Chondrocyte (in vitro differentiated cells): ENCODE results near the gene CRAMP1. TPM values are rescaled to one million over a fixed set of nuclear protein-coding genes. Genes with fewer than 3 reads are reported as not detected.

ENCODE experiments used
- DNase-seq: peaks from one replicate; pipeline ENCODE4 v3.0.0; 2021; ENCODE audit warnings: mixed read lengths, low spot score
- H3K27ac Mint-ChIP-seq: one replicate; pipeline ENCODE4 v1.8.0; 2021; ENCODE audit warnings: mild to moderate bottlenecking, moderate library complexity, mixed read lengths; ENCODE audit not compliant: unreplicated experiment
- H3K27me3 Mint-ChIP-seq: 2 replicates; pipeline ENCODE4 v1.8.0; 2021; ENCODE audit warnings: low read depth, mixed read lengths
- H3K36me3 Mint-ChIP-seq: 2 replicates; pipeline ENCODE4 v1.8.0; 2021; ENCODE audit warnings: low read depth, mixed read lengths
- H3K4me1 Mint-ChIP-seq: 2 replicates; pipeline ENCODE4 v1.8.0; 2021; ENCODE audit warnings: low read depth, mild to moderate bottlenecking, mixed read lengths
- H3K4me3 Mint-ChIP-seq: one replicate; pipeline ENCODE4 v1.8.0; 2021; ENCODE audit warnings: mild to moderate bottlenecking, moderate library complexity, mixed read lengths; ENCODE audit not compliant: unreplicated experiment
- H3K9me3 Mint-ChIP-seq: 2 replicates; pipeline ENCODE4 v1.8.0; 2021; ENCODE audit warnings: low read depth, mixed read lengths
- CTCF ChIP-seq: fragments of 200-600 bp; sonication (generic); IDR thresholded peaks from 2 replicates; pipeline ENCODE4 v1.5.0; 2021; ENCODE audit warnings: antibody characterized with exemption, mild to moderate bottlenecking, moderate library complexity
- total RNA-seq: library from RNA; stranded (reverse); gene quantifications from 3 replicates; pipeline ENCODE4 v1.2.1, GENCODE V29; 2021

CRAMP1 gene
- total RNA-seq, 1 donor from 2014 or later = 20.5 TPM

- H3K27ac Mint-ChIP-seq = no peak overlapping the region
- DNase-seq = no peak
- no peaks in the 10 kb centered on the region for H3K9me3 Mint-ChIP-seq
- no peak for TF ChIP-seq CTCF
- no peak overlapping the region for H3K4me3 Mint-ChIP-seq
- peaks cover 2% of the 10 kb centered on the region for H3K36me3 Mint-ChIP-seq
- no peaks in the 10 kb centered on the region for H3K27me3 Mint-ChIP-seq
- H3K4me1 Mint-ChIP-seq = peaks cover 16% of the 10 kb centered on the region
Observed at GRCh38 chr16:1626327-1626726, 14.2 kb downstream of the CRAMP1 start.

DNA sequence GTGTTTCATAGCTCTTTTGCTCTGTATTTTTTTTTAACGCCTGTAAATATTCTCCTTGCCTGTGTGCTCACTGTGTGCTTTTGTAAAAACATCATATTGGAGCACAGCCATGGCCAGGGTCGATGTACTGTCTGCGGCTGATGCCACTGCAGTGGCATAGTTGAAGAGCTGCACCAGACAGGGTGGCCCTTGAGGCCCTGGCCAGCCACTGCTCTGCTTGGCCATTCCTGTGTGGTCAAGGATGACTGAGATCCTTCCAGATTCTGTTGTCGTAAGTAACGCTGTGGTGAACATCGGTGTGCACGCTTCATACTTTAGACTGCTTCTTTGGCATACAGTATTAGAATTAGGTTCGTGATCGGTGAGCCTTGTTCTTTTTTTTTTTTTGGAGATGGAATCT lies 14.6 kb downstream of the CRAMP1 start:
- Mint-ChIP-seq H3K9me3 (no peaks in the 10 kb centered on the region), H3K36me3 (peaks cover 2% of the 10 kb centered on the region), H3K27ac (no peak overlapping the region), H3K4me1 (peaks cover 16% of the 10 kb centered on the region), H3K27me3 (no peaks in the 10 kb centered on the region), H3K4me3 (no peak overlapping the region)
- DNase-seq = no peak
- no peak for TF ChIP-seq CTCF

GRCh38 chr16:1630450-1631213 lies 18.5 kb downstream of the CRAMP1 start:
- H3K4me1 Mint-ChIP-seq = peaks cover 16% of the 10 kb centered on the region
- peaks cover 16% of the 10 kb centered on the region for H3K36me3 Mint-ChIP-seq
- no peaks in the 10 kb centered on the region for H3K27me3 Mint-ChIP-seq
- DNase-seq = no peak
- TF ChIP-seq CTCF = no peak
- no peaks in the 10 kb centered on the region for H3K9me3 Mint-ChIP-seq
- no peak overlapping the region for H3K27ac Mint-ChIP-seq
- no peak overlapping the region for H3K4me3 Mint-ChIP-seq

DNA sequence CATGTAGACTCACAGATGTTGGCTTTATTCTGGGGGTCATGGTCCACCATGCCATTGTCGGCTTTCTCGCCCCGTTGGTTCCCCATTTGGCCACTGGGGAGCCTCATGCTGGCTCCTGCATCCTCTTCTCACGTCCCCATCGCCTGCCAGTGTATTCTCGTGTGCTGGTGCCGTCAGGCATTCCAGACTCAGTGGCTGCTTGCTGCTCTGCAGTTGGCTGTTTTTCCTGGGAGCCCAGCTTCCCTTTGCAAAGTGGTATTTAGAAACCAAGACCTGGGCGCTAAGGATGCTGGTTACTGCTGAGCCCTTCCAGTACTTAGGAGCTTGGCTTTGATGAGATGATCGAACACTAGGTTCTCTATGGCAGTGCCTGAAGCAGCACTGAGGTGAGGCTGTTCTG lies 19.1 kb downstream of the CRAMP1 start:
- Mint-ChIP-seq H3K4me3 (no peak overlapping the region), H3K36me3 (peaks cover 15% of the 10 kb centered on the region), H3K9me3 (no peaks in the 10 kb centered on the region), H3K4me1 (peaks cover 13% of the 10 kb centered on the region), H3K27ac (no peak overlapping the region), H3K27me3 (no peaks in the 10 kb centered on the region)
- no peak for DNase-seq
- no peak for TF ChIP-seq CTCF

GRCh38 chr16:1631931-1632637 lies 19.9 kb downstream of the CRAMP1 start:
- TF ChIP-seq CTCF = no peak
- DNase-seq = no peak
- peaks cover 8% of the 10 kb centered on the region for H3K4me1 Mint-ChIP-seq
- no peaks in the 10 kb centered on the region for H3K9me3 Mint-ChIP-seq
- H3K27ac Mint-ChIP-seq = no peak overlapping the region
- no peak overlapping the region for H3K4me3 Mint-ChIP-seq
- no peaks in the 10 kb centered on the region for H3K27me3 Mint-ChIP-seq
- H3K36me3 Mint-ChIP-seq = peaks cover 14% of the 10 kb centered on the region
